Thoracic aorta (tissue), 2 donors: ENCODE measurements around the gene TMLHE. TPM values are rescaled to one million over a fixed set of nuclear protein-coding genes. Genes with fewer than 3 reads are reported as not detected.
"Not testable (repeated sequence)": the region's sequence is repeated elsewhere in the genome, so short reads cannot be mapped to it uniquely, and the experiment has no call there.

Experiments
- ATAC-seq: fragments of 150-250 bp; one replicate; pipeline ENCODE4 v1.8.0; 2017; ENCODE audit warnings: low read depth; ENCODE audit not compliant: insufficient number of reproducible peaks, low FRiP score
- DNase-seq: peaks from one replicate; pipeline ENCODE4 v3.0.0-alpha.2; 2020; ENCODE audit warnings: low spot score
- H3K27ac ChIP-seq, 2 donors: fragments of 200-600 bp; sonication (generic); 1 replicate in 1 of 2; 2 replicates in 1 of 2; pipeline ENCODE4 v1.5.1; 2016; ENCODE audit warnings: mild to moderate bottlenecking in 2 of 2, moderate library complexity in 2 of 2
- H3K27me3 ChIP-seq: fragments of 200-600 bp; sonication (generic); replicated peaks from 2 replicates; pipeline ENCODE4 v1.6.0; 2016; ENCODE audit warnings: mild to moderate bottlenecking; ENCODE audit not compliant: insufficient read depth
- H3K36me3 ChIP-seq: fragments of 200-600 bp; sonication (generic); one replicate; pipeline ENCODE4 v1.5.1; 2016
- H3K4me1 ChIP-seq, 2 donors: fragments of 200-600 bp; sonication (generic); 1 replicate in 1 of 2; 2 replicates in 1 of 2; pipeline versions ENCODE4 v1.5.1 to v1.6.0; 2016; ENCODE audit warnings: low read depth in 2 of 2, mild to moderate bottlenecking in 1 of 2; ENCODE audit not compliant: control insufficient read depth in 1 of 2
- H3K4me3 ChIP-seq: fragments of 200-600 bp; sonication (generic); 2 replicates; pipeline ENCODE4 v1.5.1; 2016; ENCODE audit warnings: mild to moderate bottlenecking
- H3K9me3 ChIP-seq: fragments of 200-600 bp; sonication (generic); 2 replicates; pipeline ENCODE4 v1.5.1; 2016
- total RNA-seq, 2 donors: library from RNA; depleted of rRNA; stranded (reverse); fragments of >200 nt; gene quantifications; one replicate each; pipeline versions ENCODE4 v1.1.0 to v1.2.3, GENCODE V29; 2016
- TF ChIP-seq, protein P1 (sequence below): fragments of 200-600 bp; sonication (generic); IDR thresholded peaks from one replicate; pipeline ENCODE4 v1.5.1; 2019; ENCODE audit warnings: antibody characterized with exemption

The TMLHE gene, protein sequence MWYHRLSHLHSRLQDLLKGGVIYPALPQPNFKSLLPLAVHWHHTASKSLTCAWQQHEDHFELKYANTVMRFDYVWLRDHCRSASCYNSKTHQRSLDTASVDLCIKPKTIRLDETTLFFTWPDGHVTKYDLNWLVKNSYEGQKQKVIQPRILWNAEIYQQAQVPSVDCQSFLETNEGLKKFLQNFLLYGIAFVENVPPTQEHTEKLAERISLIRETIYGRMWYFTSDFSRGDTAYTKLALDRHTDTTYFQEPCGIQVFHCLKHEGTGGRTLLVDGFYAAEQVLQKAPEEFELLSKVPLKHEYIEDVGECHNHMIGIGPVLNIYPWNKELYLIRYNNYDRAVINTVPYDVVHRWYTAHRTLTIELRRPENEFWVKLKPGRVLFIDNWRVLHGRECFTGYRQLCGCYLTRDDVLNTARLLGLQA
- 10 to 100 TPM; 15.8 to 18.3 TPM for total RNA-seq

- H3K4me3 ChIP-seq, result peak within 1 kb of the TSS; percentile 71
- TF ChIP-seq, protein P1, sequence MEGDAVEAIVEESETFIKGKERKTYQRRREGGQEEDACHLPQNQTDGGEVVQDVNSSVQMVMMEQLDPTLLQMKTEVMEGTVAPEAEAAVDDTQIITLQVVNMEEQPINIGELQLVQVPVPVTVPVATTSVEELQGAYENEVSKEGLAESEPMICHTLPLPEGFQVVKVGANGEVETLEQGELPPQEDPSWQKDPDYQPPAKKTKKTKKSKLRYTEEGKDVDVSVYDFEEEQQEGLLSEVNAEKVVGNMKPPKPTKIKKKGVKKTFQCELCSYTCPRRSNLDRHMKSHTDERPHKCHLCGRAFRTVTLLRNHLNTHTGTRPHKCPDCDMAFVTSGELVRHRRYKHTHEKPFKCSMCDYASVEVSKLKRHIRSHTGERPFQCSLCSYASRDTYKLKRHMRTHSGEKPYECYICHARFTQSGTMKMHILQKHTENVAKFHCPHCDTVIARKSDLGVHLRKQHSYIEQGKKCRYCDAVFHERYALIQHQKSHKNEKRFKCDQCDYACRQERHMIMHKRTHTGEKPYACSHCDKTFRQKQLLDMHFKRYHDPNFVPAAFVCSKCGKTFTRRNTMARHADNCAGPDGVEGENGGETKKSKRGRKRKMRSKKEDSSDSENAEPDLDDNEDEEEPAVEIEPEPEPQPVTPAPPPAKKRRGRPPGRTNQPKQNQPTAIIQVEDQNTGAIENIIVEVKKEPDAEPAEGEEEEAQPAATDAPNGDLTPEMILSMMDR, result no peak
- H3K27me3 ChIP-seq, result no peaks in the 10 kb centered on the region
- peak within 1 kb of the TSS; percentile 73 to 79 for H3K27ac ChIP-seq
- DNase-seq (peak; percentile 2), ATAC-seq (no peak)
- peaks cover 0 to 9% of the 10 kb centered on the region in 2 donors for H3K4me1 ChIP-seq
- H3K9me3 ChIP-seq, result no peaks in the 10 kb centered on the region
- no peaks in the 10 kb centered on the region for H3K36me3 ChIP-seq
These were observed at the start of gene TMLHE, which contains the start of gene SPRY3 for GRCh38 chrX:155612312-155613224. Gene TMLHE (minus strand): TSS chrX:155612952. CDS start chrX:155545276, 67,676 bp downstream. Gene SPRY3 (plus strand): TSS chrX:155612586.

DNA sequence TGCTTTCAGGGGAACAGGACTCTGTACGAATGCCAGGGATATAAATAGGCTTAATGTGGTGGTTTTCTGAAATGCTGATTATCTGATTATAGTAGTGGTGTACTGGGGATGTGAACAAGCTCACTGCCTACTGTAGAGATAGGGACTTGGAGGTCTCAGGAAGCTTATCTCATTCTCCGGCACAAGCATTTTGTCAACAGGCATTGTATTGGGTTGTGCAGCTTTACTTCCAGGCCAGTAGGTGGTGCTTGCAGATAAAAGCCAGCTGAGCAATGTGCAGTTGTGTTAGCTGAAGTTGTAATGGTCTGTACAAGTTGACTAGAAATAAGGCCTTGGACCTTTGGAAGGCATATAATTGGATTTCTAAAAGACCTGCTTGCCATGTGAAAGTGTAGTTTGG lies 49.5 kb upstream of the TMLHE start:
- Histone ChIP-seq H3K36me3 (no peaks in the 10 kb centered on the region), H3K9me3 (no peaks in the 10 kb centered on the region), H3K27me3 (no peaks in the 10 kb centered on the region), H3K4me3 (no peak overlapping the region), H3K4me1 (no peaks in the 10 kb centered on the region), H3K27ac (no peak overlapping the region)
- DNase-seq, result no peak
- TF ChIP-seq, protein P1, result no peak
- no peak for ATAC-seq

- ATAC-seq (no peak), DNase-seq (no peak)
- H3K4me1 ChIP-seq, result no peaks in the 10 kb centered on the region
- H3K9me3 ChIP-seq, result no peaks in the 10 kb centered on the region
- TF ChIP-seq, protein P1, result no peak
- no peaks in the 10 kb centered on the region for H3K36me3 ChIP-seq
- H3K4me3 ChIP-seq, result no peak overlapping the region
- H3K27ac ChIP-seq, result no peak overlapping the region
- H3K27me3 ChIP-seq, result no peaks in the 10 kb centered on the region
These were observed 32.4 kb upstream of the TMLHE start for GRCh38 chrX:155645180-155645579.

DNA sequence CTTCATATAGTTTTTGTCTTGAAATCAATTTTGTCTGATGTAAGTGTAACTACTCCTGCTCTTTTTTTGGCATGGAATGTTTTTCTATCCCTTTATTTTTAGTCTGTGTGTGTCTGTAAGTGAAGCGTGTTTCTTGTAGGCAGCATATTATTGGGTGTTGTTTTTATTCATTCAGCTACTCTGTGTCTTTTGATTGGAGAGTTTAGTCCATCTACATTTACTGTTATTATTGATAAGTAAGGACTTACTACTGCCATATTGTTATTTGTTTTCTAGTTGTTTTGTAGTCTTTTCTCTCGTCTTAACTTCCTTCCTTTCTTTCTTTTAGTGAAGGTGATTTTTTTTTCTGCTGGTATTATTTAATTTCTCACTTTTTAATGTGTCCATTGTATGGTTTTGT lies 30.5 kb upstream of the TMLHE start:
- Histone ChIP-seq H3K9me3 (no peaks in the 10 kb centered on the region), H3K27me3 (no peaks in the 10 kb centered on the region), H3K36me3 (no peaks in the 10 kb centered on the region), H3K4me1 (no peaks in the 10 kb centered on the region), H3K4me3 (no peak overlapping the region), H3K27ac (no peak overlapping the region)
- DNase-seq, result no peak
- TF ChIP-seq, protein P1, result no peak
- no peak for ATAC-seq

DNA sequence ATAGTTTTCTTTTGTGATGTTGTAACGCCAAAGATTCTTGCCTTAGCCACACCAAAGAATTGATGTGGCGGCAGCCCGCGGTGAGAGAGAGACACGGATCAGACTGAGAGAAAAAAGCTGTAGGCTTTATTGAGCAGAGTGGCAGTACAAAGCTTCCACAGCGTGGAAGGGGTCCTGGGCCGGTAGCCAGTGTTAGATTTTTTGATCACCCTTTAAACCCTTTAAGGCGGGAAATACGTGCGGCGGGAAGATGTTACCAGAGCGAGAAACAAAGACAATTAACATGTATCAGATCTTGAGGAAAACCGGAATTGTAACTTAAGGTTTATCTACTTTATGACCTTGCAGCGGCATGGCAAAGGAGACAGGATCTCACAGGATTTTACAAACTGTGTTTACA lies 28.6 kb upstream of the TMLHE start:
- not testable (repeated sequence) for DNase-seq, H3K36me3 ChIP-seq, H3K27me3 ChIP-seq, H3K9me3 ChIP-seq, H3K4me1 ChIP-seq, ATAC-seq, H3K27ac ChIP-seq
- H3K4me3 ChIP-seq, result peak overlapping the region; percentile 58
